GM12801 (cell line): ENCODE results near the gene ADAMTS4.

Source experiments
- CTCF ChIP-seq: IDR thresholded peaks from one replicate; pipeline ENCODE4 v1.5.1; 2011; ENCODE audit warnings: control low read depth; ENCODE audit not compliant: insufficient read length; ENCODE audit errors: extremely low read depth

Gene ADAMTS4

GRCh38 chr1:161217831-161218230 lies 19.0 kb upstream of the ADAMTS4 start:
- no peak for TF ChIP-seq CTCF

- no peak for TF ChIP-seq CTCF
These were observed 18.3 kb upstream of the ADAMTS4 start for GRCh38 chr1:161216945-161217712.

GRCh38 chr1:161215076-161215475 lies 16.2 kb upstream of the ADAMTS4 start, which contains the start of gene FCER1G:
Gene FCER1G, plus strand, starts transcription at chr1:161215295. Its CDS starts 27 bp downstream, at chr1:161215322.
- TF ChIP-seq CTCF, result no peak

GRCh38 chr1:161214369-161214768 lies 15.5 kb upstream of the ADAMTS4 start:
- no peak for TF ChIP-seq CTCF

GRCh38 chr1:161209790-161210409 lies 11.0 kb upstream of the ADAMTS4 start:
- no peak for TF ChIP-seq CTCF

GRCh38 chr1:161207173-161207572 lies 8.3 kb upstream of the ADAMTS4 start:
- TF ChIP-seq CTCF, result no peak

- no peak for TF ChIP-seq CTCF
These were observed 7.7 kb upstream of the ADAMTS4 start for GRCh38 chr1:161206411-161207140.
